HG03558 (cell line): ENCODE results near the gene AHRR.
"Not testable (repeated sequence)": the region's sequence is repeated elsewhere in the genome, so short reads cannot be mapped to it uniquely, and the experiment has no call there.

ENCODE experiments used
- ATAC-seq: cut with Tn5 transposase; IDR thresholded peaks from one replicate; pipeline ENCODE4 v1.9.1; 2021; ENCODE audit warnings: moderate number of reproducible peaks; ENCODE audit not compliant: unreplicated experiment; ENCODE audit errors: extremely low read depth

The AHRR gene

GRCh38 chr5:404666-405241, 83.2 kb downstream of the AHRR start:
- no peak for ATAC-seq

GRCh38 chr5:405421-405820, 83.9 kb downstream of the AHRR start:
- ATAC-seq, result no peak

- ATAC-seq, result no peak
Measured at GRCh38 chr5:406041-406440, 84.5 kb downstream of the AHRR start.

- ATAC-seq, result no peak
Measured at GRCh38 chr5:407051-407450, 85.5 kb downstream of the AHRR start.

GRCh38 chr5:407801-408268, 86.3 kb downstream of the AHRR start:
- no peak for ATAC-seq

GRCh38 chr5:410911-411517, 89.5 kb downstream of the AHRR start:
- ATAC-seq, result no peak

GRCh38 chr5:411728-412127, 90.2 kb downstream of the AHRR start:
- no peak for ATAC-seq

- ATAC-seq, result not testable (repeated sequence)
Measured at GRCh38 chr5:414991-415927, 93.7 kb downstream of the AHRR start.

- ATAC-seq, result no peak
Measured at GRCh38 chr5:415928-416635, 94.6 kb downstream of the AHRR start.

- no peak for ATAC-seq
Measured at GRCh38 chr5:416636-416960, 95.1 kb downstream of the AHRR start.

- no peak for ATAC-seq
Measured at GRCh38 chr5:417301-418161, 96.0 kb downstream of the AHRR start.

- ATAC-seq, result no peak
Measured at GRCh38 chr5:418162-419121, 96.9 kb downstream of the AHRR start.

- no peak for ATAC-seq
Measured at GRCh38 chr5:419970-420369, 98.5 kb downstream of the AHRR start.

GRCh38 chr5:420632-421286, 99.2 kb downstream of the AHRR start:
- ATAC-seq, result no peak

- no peak for ATAC-seq
Measured at GRCh38 chr5:421287-421880, 99.9 kb downstream of the AHRR start.

GRCh38 chr5:421901-422300, 100.4 kb downstream of the AHRR start:
- ATAC-seq, result no peak

GRCh38 chr5:422323-423232, 101.1 kb downstream of the AHRR start:
- no peak for ATAC-seq
